Bone marrow (tissue), 2 donors: ENCODE results near the gene NRIP1.

Source experiments
- DNase-seq, 2 donors: peaks; one replicate each; lab custom pipeline; 2025; lab: John Stamatoyannopoulos, UW

Gene NRIP1

GRCh38 chr21:15063814-15064575, 805 bp downstream of the NRIP1 start:
- no peak for DNase-seq

DNA sequence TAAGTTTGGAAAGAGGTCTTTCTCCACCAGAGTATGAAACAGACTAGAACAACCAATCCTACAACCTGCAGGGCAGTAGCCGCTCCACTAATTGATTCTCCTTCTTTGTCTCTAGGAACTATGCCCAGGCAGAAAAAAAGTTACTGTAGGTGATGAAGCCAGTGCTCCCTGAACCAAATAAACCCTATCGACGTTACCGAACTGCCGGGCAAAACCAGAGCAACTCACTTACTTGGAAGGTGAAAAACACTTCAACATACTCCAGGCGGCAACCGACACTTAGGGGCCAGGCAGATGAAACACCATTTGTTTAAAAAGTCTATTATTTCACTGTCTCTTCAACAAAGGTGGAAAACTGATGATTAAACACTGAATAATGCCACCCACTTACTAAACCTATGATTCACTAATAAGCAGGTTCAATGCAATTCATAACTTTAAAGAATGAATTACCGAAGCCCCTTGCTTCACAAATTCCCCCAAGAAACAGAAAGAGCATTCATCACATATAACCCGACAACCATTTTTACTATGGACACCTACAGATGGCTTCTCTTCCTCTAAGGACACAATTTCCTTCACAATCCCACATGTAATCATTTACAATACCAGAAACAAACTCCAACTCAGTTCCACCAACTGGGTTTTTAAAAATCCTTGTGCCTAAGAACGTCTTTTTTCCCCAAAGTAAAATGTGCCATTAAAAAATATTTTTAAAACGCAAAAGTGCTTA, 1.6 kb downstream of the NRIP1 start:
- peak in 1 of 2 donors; percentile 11 for DNase-seq

DNA sequence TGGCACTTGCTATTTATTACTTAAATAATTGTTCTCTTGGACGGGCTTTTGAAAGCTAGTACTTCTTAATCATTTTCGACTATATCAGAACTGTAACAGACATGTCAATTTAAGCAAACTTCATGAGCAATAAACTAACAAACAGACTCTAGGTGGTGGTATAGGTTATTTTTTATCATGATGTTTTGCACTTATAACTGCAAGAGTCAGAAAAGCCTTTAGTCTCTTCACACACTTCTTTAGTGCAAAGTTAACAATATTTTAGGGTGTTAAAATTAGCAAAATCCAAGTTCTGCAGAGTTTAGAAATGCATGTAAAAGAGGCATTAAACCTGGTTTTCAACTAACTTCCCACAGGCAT, 2.2 kb downstream of the NRIP1 start:
- peak in 1 of 2 donors; percentile 21 for DNase-seq

DNA sequence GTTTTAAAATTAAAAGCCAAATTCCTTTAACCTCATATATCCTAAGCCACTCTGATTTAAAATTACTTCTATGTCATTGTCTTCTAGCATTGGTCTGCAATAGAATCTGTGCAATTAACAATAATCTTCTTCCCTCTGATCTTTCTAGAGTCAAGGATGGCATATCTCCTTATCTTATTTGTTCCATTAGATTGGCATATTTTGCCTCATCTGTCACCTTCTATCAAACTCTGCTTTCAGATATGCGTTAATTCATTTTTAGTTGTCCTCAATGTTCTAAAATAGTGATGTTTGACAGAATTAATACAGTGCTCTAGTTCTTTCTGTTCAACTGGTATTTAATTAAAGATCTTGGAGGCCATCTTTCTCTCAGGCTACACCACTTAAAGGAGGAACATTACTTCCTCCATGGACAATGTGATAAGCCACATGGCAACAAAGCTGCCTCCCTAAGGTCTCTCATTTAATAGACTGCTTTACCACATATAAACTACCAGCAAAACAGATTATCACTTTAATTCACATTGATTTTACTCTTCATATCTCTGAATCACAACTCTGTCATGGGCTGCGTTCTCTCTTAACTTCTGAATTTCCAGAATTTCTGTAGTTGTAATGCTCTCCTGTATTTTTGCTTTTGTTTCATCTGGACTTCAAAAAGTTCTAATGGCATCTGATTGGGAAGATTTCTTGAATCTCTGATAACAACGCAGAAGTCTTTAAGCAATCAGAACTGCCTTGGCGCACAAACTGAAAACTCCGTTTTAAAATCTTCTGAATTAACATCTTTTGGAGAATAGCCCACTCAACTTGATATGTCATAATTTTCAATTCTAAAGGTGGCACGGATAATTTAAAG, 2.8 kb downstream of the NRIP1 start:
- no peak for DNase-seq

GRCh38 chr21:15061279-15061678, 3.5 kb downstream of the NRIP1 start:
- DNase-seq = no peak

DNA sequence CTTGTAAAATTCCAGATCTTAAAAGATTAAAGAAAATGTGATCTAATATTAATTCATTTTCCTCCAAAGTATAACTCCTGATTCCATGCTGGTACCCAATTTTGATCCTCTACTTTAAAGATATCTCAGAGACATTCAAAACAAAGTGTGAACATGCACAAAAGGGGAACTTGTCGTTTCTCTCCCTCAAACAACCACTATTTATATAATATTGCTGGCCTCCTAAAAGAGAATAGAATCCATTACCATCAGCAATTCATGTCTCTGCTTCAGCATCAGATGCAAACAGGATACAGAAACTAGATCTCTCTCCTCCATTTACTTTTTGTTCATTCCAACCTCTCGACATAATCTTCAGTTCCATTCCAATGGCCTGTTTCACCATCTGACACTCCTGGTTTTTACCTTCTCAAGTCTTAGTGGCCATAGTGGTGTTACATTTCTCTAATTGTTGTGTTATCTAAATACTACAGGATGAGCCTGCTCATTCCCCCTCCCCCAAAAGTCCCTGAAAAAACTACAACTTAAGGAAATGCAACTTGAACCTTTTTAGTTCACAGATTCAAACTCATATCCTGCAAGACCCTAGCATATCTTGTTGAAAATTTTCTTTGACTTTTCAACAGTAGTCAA, 4.1 kb downstream of the NRIP1 start:
- no peak for DNase-seq

GRCh38 chr21:15059397-15059796, 5.4 kb downstream of the NRIP1 start:
- DNase-seq = no peak

GRCh38 chr21:15058854-15059263, 5.9 kb downstream of the NRIP1 start:
- peak in 1 of 2 donors; percentile 29 for DNase-seq

GRCh38 chr21:15057285-15057684, 7.5 kb downstream of the NRIP1 start:
- no peak for DNase-seq

GRCh38 chr21:15054606-15055239, 10.1 kb downstream of the NRIP1 start:
- DNase-seq = no peak

GRCh38 chr21:15054089-15054488, 10.7 kb downstream of the NRIP1 start:
- no peak for DNase-seq

DNA sequence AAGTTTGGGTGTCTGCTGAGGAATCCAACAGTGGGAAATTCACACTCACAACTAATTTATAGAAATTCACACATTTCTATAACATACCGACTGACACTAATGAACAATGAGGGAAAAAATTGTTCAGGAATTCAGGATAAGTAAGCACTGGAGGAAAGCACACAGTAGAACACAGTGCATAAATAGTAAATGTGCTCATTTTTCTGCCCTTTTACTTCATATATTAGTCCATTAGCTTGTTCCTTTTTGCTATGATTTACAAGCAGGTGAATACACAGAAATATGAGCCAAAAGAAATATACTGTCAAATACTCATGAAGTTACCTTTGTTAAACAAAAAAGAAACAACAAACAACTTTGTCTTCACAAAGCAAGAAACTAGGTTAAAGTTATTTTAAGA, 11.3 kb downstream of the NRIP1 start:
- no peak for DNase-seq

DNA sequence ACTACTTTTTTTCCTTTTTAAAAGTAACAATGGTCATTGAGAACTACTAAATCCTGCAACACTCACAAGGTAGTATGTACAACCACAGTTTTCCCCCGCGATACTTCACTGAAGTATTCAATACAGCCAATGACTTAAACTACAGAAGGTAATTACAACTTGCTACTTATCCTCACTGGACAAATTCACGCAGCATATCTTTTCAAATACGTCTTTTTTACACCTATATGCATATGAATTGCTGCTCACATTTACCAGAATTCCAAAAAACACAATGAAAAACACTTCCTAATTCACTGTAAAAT, 12.4 kb downstream of the NRIP1 start:
- DNase-seq = no peak

DNA sequence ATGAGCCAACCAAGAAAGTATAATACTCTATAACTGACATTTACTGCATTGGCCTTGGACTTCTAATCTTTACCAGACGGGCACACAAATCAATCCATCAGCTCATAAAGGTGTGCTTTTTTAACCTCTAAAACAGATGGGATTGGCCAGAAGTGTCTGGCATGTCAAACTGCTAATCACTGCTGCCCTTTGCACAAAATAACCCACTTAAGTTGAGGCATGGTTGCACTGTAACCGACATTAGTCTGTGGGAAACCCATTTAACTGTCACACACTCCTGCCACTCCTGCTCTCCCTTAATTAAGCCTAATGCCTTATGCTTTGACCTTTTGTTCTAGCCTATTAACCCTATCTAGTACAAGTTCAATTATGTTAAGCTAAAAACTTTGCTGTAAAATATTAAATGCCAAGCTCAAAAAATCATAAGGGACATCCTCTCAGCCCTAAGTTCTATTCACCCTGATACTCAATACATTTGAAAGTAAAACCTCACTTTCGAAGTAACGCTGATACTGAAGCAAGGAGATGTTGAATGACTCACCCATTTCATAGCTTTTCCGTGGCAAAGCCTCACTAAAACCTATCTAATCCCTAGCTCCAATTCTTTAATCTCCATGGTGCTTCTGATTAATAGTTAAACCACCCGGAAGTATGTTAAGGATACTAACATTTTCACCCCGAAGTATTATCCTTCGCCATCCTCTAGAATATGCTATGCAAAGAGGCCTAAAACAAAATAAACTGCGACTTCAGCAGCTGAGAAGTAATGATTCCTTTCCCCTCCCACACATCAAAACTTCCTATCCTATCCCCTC, 12.9 kb downstream of the NRIP1 start:
- DNase-seq = no peak

GRCh38 chr21:15050568-15051377, 14.0 kb downstream of the NRIP1 start:
- DNase-seq = no peak

DNA sequence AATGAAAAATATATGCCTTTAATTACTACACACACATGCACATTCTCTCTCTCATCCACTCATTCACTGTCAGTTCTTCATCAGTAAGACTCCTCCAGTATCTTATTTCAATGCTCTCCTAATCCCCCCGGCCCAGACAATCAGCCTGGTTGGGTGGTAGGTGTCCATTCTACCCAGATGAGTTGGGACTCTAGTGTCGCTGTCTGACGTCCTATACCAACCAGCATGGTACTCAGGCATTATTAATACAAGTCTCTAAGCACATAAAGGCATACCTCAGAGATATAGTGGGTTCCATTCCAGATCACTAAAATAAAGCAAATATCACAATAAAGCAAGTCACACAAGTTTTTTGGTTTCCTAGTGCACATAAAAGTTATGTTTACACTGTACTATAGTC, 19.8 kb downstream of the NRIP1 start:
- no peak for DNase-seq

DNA sequence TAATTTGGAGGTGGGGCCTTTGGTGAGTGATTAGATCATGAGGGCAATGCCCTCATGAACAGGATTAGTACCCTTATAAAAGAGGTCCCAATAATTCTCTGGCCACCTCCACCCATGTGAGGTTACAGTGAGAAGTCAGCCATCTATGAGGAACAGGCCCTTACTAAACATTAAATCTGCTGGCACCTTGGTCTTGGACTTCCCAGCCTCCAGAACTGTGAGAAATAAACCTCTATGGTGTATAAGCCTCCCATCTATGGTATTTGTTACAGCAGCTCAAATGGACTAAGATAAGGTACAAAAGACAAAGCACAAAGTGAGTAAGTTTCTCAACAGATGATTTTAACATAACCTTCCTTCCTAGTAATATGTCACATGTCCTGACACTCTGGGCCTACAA, 22.3 kb downstream of the NRIP1 start:
- no peak for DNase-seq

DNA sequence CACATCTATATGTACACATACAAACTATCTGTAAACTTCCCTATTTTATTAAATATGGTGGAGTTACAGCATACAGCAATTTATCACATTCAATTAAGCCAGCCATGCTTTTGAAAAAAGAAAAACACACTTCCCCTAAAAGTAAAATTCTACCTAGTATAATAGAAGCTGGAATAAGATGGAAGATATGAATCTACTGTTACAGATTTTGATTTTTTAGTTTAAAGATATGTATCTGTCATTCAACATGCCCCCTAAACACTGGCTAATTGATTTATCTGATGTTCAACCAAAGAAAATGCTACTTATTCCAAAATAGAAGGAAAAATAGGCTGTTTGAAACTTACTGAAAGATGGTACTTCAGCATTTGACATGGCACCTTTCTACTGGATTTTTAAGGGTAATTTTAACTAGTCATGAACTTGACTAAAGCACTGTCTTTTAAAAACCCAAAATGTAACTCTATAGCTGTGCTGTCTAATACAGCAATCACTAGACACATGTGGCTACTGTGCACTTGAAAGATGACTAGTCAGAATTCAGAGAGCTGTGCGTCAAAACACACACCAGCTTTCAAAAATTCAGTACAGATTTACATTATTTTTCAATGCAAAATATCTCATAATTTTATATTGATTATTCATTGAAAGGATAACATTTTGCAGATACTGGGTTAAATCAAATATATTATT, 25.0 kb downstream of the NRIP1 start:
- no peak for DNase-seq

DNA sequence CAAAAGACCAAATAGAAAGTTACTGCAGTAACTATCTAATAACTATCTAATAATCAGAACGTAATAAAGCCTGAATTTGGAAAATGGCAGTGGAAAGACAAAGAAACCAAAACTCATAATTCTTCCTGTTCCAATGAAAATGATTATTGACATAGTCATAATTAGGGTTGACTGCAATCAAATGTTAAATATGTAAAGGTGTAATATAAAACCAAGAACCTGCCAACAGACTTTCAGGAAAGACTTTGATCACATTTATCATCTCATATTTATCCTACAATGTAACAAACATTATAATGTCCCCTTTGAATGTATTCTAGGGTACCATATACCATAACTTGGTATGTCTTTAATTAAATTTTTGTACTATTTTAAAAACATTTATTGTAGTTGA, 26.9 kb downstream of the NRIP1 start:
- DNase-seq = no peak
